K562 (cell line): Measurements from ENCODE around the gene PCCA. TPM values are rescaled to one million over a fixed set of nuclear protein-coding genes. Genes with fewer than 3 reads are reported as not detected.

Experiments used
- ATAC-seq: fragments of 200-7000 bp; cut with Tn5 transposase; 3 replicates; pipeline ENCODE4 v1.9.1; 2020; ENCODE audit warnings: moderate library complexity
- BruUV-seq: library from RNA; stranded (reverse); fragments of 400-500 nt; replicated peaks from 2 replicates; lab custom pipeline; 2021; lab: Mats Ljungman, UMichigan
- CTCF ChIA-PET: fragments of 300-600 bp; formaldehyde crosslinking; extraction: SDS; loops from one replicate; lab custom pipeline; 2021; ENCODE audit warnings: low intra/inter-chr PET ratio; lab: Yijun Ruan, JAX
- POLR2A ChIA-PET: fragments of 300-600, 350-650 bp; sonication (Branson Sonifier 250); formaldehyde crosslinking; extraction: SDS; loops from one replicate; lab custom pipeline; 2021; ENCODE audit warnings: antibody characterized with exemption, inconsistent platforms; lab: Yijun Ruan, JAX
- DNase-seq, 4 experiments: peaks; one replicate each; pipeline versions ENCODE4 v3.0.0 to v3.0.0-alpha.2; 2011 to 2018; ENCODE audit warnings: low spot score in 3 of 4, mixed read lengths in 3 of 4; ENCODE audit errors: extremely low read depth in 1 of 4
- FAIRE-seq: peaks from 2 replicates; lab custom pipeline; 2011; peaks lifted over from hg19 to GRCh38; lab: Jason Lieb, UNC
- H2AFZ ChIP-seq: 2 replicates; pipeline ENCODE4 v1.6.0; 2011; ENCODE audit warnings: low read depth, low read length, control low read depth, inconsistent platforms
- H3K27ac ChIP-seq: fragments of 200-600 bp; 3 replicates; pipeline ENCODE4 v1.8.0; 2011; ENCODE audit warnings: low read depth, mild to moderate bottlenecking, control low read depth, inconsistent platforms, low read length, moderate library complexity, mixed read lengths; ENCODE audit errors: extremely low read depth
- H3K27me3 ChIP-seq, 2 experiments: fragments of 300-600 bp in 1 of 2; 2 replicates in 1 of 2; 3 replicates in 1 of 2; pipeline versions ENCODE4 v1.6.0 to v1.8.0; 2011; ENCODE audit warnings: inconsistent platforms in 2 of 2, low read length in 2 of 2, mild to moderate bottlenecking in 1 of 2, mixed read lengths in 1 of 2, moderate library complexity in 1 of 2; ENCODE audit not compliant: control insufficient read depth in 2 of 2, insufficient read depth in 2 of 2
- H3K36me3 ChIP-seq: fragments of 300-600 bp; 3 replicates; pipeline ENCODE4 v1.8.0; 2011; ENCODE audit warnings: mild to moderate bottlenecking, low read length, inconsistent platforms; ENCODE audit not compliant: control insufficient read depth, insufficient read depth
- H3K4me1 ChIP-seq, 2 experiments: fragments of 200-600 bp in 1 of 2; replicated peaks in 1 of 2; 2 replicates in 1 of 2; 3 replicates in 1 of 2; pipeline versions ENCODE4 v1.5.1 to v1.8.0; 2011; ENCODE audit warnings: inconsistent platforms in 2 of 2, low read length in 2 of 2, mild to moderate bottlenecking in 1 of 2, mixed read lengths in 1 of 2, moderate library complexity in 1 of 2; ENCODE audit not compliant: control insufficient read depth in 2 of 2, insufficient read depth in 2 of 2
- H3K4me2 ChIP-seq: 2 replicates; pipeline ENCODE4 v1.6.1; 2011; ENCODE audit warnings: low read length, control low read depth, inconsistent platforms, mixed read lengths; ENCODE audit not compliant: insufficient read depth
- H3K4me3 ChIP-seq: fragments of 200-600 bp; sonication (generic), shearing (Covaris generic); 2 replicates; pipeline ENCODE4 v1.5.1; 2016; ENCODE audit warnings: control low read depth, inconsistent platforms
- H3K79me2 ChIP-seq: fragments of 200-600 bp; 3 replicates; pipeline ENCODE4 v1.8.0; 2011; ENCODE audit warnings: low read length, inconsistent platforms; ENCODE audit not compliant: control insufficient read depth, insufficient read depth
- H3K9ac ChIP-seq, 2 experiments: 2 replicates each; pipeline versions ENCODE4 v1.6.0 to v1.6.1; 2011; ENCODE audit warnings: low read depth in 2 of 2, low read length in 2 of 2, control low read depth in 1 of 2, inconsistent platforms in 1 of 2, mild to moderate bottlenecking in 1 of 2, mixed read lengths in 1 of 2; ENCODE audit not compliant: insufficient read depth in 1 of 2
- H3K9me1 ChIP-seq: one replicate; pipeline ENCODE4 v1.6.0; 2011; ENCODE audit warnings: inconsistent platforms, mild to moderate bottlenecking, low read length, moderate library complexity; ENCODE audit not compliant: control insufficient read depth, insufficient read depth
- H3K9me3 ChIP-seq: replicated peaks from 2 replicates; pipeline ENCODE4 v1.5.1; 2011; ENCODE audit warnings: low read depth, low read length, inconsistent platforms; ENCODE audit not compliant: control insufficient read depth, insufficient read depth
- H4K20me1 ChIP-seq: replicated peaks from 2 replicates; pipeline ENCODE4 v1.6.1; 2011; ENCODE audit warnings: low read length, inconsistent platforms, mixed read lengths; ENCODE audit not compliant: control insufficient read depth, insufficient read depth
- CBX1 ChIP-seq: sonication (generic); IDR thresholded peaks from 2 replicates; pipeline ENCODE4 v1.6.1; 2016; ENCODE audit warnings: antibody characterized with exemption, low read depth, mild to moderate bottlenecking
- LCOR ChIP-seq: sonication (generic); formaldehyde crosslinking; IDR thresholded peaks from 2 replicates; pipeline ENCODE4 v1.8.0; 2022; ENCODE audit warnings: mild to moderate bottlenecking, missing genetic modification reagents
- RBM17 ChIP-seq: fragments of 200-400 bp; formaldehyde crosslinking; IDR thresholded peaks from 2 replicates; pipeline ENCODE4 v1.6.1; 2017; ENCODE audit warnings: low read depth, mild to moderate bottlenecking, low read length, borderline replicate concordance
- SRF ChIP-seq, 2 experiments: fragments of 250-450, 450-650 bp in 1 of 2; sonication (Bioruptor Pico) in 1 of 2; sonication (generic) in 1 of 2; formaldehyde crosslinking; IDR thresholded peaks; 2 replicates each; pipeline versions ENCODE4 v1.5.0 to v1.5.1; 2020 to 2022; ENCODE audit warnings: mild to moderate bottlenecking in 1 of 2, missing genetic modification reagents in 1 of 2
- WGBS: fragments of 100-300 bp; shearing (Covaris generic); methylation state at CpG from one replicate; pipeline ENCODE4 v1.1.6; 2016; ENCODE audit warnings: low coverage, mixed read lengths; ENCODE audit not compliant: insufficient coverage; ENCODE audit errors: missing lambda C conversion rate; 5-methylcytosine and 5-hydroxymethylcytosine counted together
- in situ Hi-C: fragments of 300-500 bp; cut with MboI; formaldehyde crosslinking; loops from 4 replicates; pipeline ENCODE4 v1.15.0; 2018; ENCODE audit warnings: inconsistent platforms, mixed read lengths
- intact Hi-C: fragments of 100-400 bp; cut with micrococcal nuclease; formaldehyde crosslinking; loops from 2 replicates; pipeline ENCODE4 v1.14.2; 2022
- polyA plus RNA-seq, 8 experiments: library from polyadenylated mRNA; depleted of rRNA in 4 of 8; stranded (reverse) in 5 of 8; unstranded in 3 of 8; fragments of >200 nt; fragmentation: Nextera tagmentation in 2 of 8; fragmentation: Illumina TruSeq in 1 of 8; extraction: Ambion mirVana in 2 of 8; extraction: Trizol in 1 of 8; gene quantifications; 2 replicates each; pipeline versions ENCODE4 v1.2.1 to v1.2.3, GENCODE V29; 2011 to 2014; ENCODE audit warnings: inconsistent platforms in 1 of 8, missing spikeins in 1 of 8
- total RNA-seq, 7 experiments: library from RNA; depleted of rRNA in 6 of 7; stranded (reverse); fragments of >200 nt in 6 of 7; fragmentation: Illumina TruSeq in 2 of 7; extraction: Trizol in 2 of 7; gene quantifications; 2 replicates each; pipeline versions ENCODE4 v1.2.1 to v1.2.3, GENCODE V29; 2011 to 2021; ENCODE audit warnings: low replicate concordance in 1 of 7
- TF ChIP-seq, protein P1 (sequence below): fragments of 250-450 bp; sonication (Bioruptor Pico); IDR thresholded peaks from 2 replicates; pipeline ENCODE4 v1.8.0; 2021; ENCODE audit warnings: borderline replicate concordance, mild to moderate bottlenecking, moderate library complexity; ENCODE audit not compliant: poor library complexity, severe bottlenecking
- TF ChIP-seq, protein P2 (sequence below): sonication (generic); formaldehyde crosslinking; IDR thresholded peaks from 2 replicates; pipeline ENCODE4 v1.8.0; 2022; ENCODE audit warnings: mild to moderate bottlenecking, missing genetic modification reagents
- TF ChIP-seq, protein P3 (sequence below): fragments of 200-400 bp; formaldehyde crosslinking; IDR thresholded peaks from 2 replicates; pipeline ENCODE4 v1.6.1; 2017; ENCODE audit warnings: mild to moderate bottlenecking, low read depth, low read length, moderate library complexity

The PCCA gene
- total and polyA plus RNA-seq, 9 of the 15 experiments (the other 6 are each of a cell fraction or from before 2014, with no cell fraction given): 5.2 to 14.1 (median 9.7) TPM

DNA sequence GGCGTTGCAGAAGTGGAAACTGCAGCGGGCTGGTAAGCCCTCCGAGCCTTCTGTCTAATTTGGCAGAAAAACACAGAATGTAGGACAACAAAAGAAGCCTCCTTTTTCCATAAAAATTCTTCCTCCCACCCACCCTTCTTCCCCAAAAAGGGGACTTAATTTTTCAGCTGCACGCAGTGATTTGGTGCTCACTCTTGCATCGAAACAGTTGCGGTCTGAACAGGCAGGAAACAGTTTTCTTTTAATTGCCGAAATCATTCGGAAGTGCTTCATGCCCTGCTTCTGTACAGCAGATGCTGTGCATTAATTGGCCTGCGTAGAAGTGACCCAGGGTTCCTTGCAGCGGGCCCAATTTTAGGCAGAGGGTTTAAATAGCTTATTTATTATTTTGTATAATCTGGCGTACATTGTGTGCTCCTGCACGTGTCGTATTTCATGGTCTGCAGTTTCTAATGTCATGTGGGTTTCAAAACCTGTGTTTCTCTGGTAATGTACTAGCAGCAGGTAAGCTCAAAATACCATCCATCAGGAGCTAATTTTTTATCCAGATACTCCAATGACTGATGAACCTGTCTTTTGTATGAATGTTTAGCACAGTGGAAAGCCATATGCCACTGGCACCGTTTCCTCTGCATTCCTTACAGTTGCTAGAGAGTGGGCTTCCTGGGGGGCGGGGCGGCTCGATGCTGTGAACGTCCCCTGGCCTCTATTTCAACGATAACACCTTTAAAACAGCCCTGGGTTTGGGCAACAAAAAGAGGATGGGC is 433.1 kb downstream of the PCCA start:
- H3K4me3 ChIP-seq: no peak overlapping the region
- no peaks in the 10 kb centered on the region for H3K4me1 ChIP-seq
- no peaks in the 10 kb centered on the region for H3K79me2 ChIP-seq
- no peaks in the 10 kb centered on the region for H3K36me3 ChIP-seq
- no peaks in the 10 kb centered on the region for H4K20me1 ChIP-seq
- H3K9ac ChIP-seq: no peak overlapping the region
- BruUV-seq: no TSS peak
- ChIA-PET POLR2A (no interaction called here), CTCF (no interaction called here)
- ATAC-seq: no peak
- H3K9me1 ChIP-seq: no peaks in the 10 kb centered on the region
- no peak for FAIRE-seq
- in situ Hi-C loops: no loop called here
- 35% methylated on average over 19 of the region's 19 CpGs for WGBS
- H3K27me3 ChIP-seq: no peaks in the 10 kb centered on the region
- H3K9me3 ChIP-seq: no peaks in the 10 kb centered on the region
- no peak for TF ChIP-seq RBM17
- TF ChIP-seq LCOR (CRISPR knock-in tag): no peak
- TF ChIP-seq, protein P1, sequence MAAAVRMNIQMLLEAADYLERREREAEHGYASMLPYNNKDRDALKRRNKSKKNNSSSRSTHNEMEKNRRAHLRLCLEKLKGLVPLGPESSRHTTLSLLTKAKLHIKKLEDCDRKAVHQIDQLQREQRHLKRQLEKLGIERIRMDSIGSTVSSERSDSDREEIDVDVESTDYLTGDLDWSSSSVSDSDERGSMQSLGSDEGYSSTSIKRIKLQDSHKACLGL (CRISPR knock-in tag): no peak
- TF ChIP-seq SRF (CRISPR knock-in tag; IDR thresholded peaks at IDR 0.05): no peak
- no peak for TF ChIP-seq CBX1
- TF ChIP-seq, protein P2, sequence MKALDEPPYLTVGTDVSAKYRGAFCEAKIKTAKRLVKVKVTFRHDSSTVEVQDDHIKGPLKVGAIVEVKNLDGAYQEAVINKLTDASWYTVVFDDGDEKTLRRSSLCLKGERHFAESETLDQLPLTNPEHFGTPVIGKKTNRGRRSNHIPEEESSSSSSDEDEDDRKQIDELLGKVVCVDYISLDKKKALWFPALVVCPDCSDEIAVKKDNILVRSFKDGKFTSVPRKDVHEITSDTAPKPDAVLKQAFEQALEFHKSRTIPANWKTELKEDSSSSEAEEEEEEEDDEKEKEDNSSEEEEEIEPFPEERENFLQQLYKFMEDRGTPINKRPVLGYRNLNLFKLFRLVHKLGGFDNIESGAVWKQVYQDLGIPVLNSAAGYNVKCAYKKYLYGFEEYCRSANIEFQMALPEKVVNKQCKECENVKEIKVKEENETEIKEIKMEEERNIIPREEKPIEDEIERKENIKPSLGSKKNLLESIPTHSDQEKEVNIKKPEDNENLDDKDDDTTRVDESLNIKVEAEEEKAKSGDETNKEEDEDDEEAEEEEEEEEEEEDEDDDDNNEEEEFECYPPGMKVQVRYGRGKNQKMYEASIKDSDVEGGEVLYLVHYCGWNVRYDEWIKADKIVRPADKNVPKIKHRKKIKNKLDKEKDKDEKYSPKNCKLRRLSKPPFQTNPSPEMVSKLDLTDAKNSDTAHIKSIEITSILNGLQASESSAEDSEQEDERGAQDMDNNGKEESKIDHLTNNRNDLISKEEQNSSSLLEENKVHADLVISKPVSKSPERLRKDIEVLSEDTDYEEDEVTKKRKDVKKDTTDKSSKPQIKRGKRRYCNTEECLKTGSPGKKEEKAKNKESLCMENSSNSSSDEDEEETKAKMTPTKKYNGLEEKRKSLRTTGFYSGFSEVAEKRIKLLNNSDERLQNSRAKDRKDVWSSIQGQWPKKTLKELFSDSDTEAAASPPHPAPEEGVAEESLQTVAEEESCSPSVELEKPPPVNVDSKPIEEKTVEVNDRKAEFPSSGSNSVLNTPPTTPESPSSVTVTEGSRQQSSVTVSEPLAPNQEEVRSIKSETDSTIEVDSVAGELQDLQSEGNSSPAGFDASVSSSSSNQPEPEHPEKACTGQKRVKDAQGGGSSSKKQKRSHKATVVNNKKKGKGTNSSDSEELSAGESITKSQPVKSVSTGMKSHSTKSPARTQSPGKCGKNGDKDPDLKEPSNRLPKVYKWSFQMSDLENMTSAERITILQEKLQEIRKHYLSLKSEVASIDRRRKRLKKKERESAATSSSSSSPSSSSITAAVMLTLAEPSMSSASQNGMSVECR: no peak
- TF ChIP-seq, protein P3, sequence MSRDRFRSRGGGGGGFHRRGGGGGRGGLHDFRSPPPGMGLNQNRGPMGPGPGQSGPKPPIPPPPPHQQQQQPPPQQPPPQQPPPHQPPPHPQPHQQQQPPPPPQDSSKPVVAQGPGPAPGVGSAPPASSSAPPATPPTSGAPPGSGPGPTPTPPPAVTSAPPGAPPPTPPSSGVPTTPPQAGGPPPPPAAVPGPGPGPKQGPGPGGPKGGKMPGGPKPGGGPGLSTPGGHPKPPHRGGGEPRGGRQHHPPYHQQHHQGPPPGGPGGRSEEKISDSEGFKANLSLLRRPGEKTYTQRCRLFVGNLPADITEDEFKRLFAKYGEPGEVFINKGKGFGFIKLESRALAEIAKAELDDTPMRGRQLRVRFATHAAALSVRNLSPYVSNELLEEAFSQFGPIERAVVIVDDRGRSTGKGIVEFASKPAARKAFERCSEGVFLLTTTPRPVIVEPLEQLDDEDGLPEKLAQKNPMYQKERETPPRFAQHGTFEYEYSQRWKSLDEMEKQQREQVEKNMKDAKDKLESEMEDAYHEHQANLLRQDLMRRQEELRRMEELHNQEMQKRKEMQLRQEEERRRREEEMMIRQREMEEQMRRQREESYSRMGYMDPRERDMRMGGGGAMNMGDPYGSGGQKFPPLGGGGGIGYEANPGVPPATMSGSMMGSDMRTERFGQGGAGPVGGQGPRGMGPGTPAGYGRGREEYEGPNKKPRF: no peak
- no peak for DNase-seq
- H3K4me2 ChIP-seq: no peak overlapping the region
- H2AFZ ChIP-seq: no peak overlapping the region
- intact Hi-C loops: no loop called here
- H3K27ac ChIP-seq: no peak overlapping the region
